MM.1S (cell line): ENCODE results near the gene PSMG2.

ENCODE experiments used
- DNase-seq: peaks from one replicate; pipeline ENCODE4 v3.0.0-alpha.2; 2015
- H2AFZ ChIP-seq: fragments of 300-600 bp; sonication (generic); 2 replicates; pipeline ENCODE4 v1.6.0; 2016; ENCODE audit warnings: antibody characterized with exemption, low read length
- H3F3A ChIP-seq: fragments of 300-600 bp; sonication (generic); 2 replicates; pipeline ENCODE4 v1.6.1; 2016; ENCODE audit warnings: mild to moderate bottlenecking, antibody characterized with exemption, low read length, moderate library complexity, mixed read lengths; ENCODE audit not compliant: insufficient read depth
- H3K27ac ChIP-seq: fragments of 300-600 bp; sonication (generic); 2 replicates; pipeline ENCODE4 v1.5.1; 2016; ENCODE audit warnings: mild to moderate bottlenecking, low read length
- H3K27me3 ChIP-seq: fragments of 300-600 bp; sonication (generic); replicated peaks from 2 replicates; pipeline ENCODE4 v1.6.0; 2016; ENCODE audit warnings: low read length; ENCODE audit not compliant: insufficient read depth
- H3K36me3 ChIP-seq: fragments of 300-600 bp; sonication (generic); replicated peaks from 2 replicates; pipeline ENCODE4 v1.6.1; 2016; ENCODE audit warnings: mild to moderate bottlenecking, low read length, mixed read lengths; ENCODE audit not compliant: insufficient read depth
- H3K4me1 ChIP-seq: fragments of 300-600 bp; sonication (generic); 2 replicates; pipeline ENCODE4 v1.6.1; 2016; ENCODE audit warnings: low read length, mixed read lengths
- H3K4me2 ChIP-seq: fragments of 300-600 bp; sonication (generic); 2 replicates; pipeline ENCODE4 v1.6.0; 2016; ENCODE audit warnings: low read depth, low read length
- H3K4me3 ChIP-seq: fragments of 300-600 bp; sonication (generic); 2 replicates; pipeline ENCODE4 v1.5.1; 2016; ENCODE audit warnings: low read length, mixed read lengths
- H3K79me2 ChIP-seq: fragments of 300-600 bp; sonication (generic); 2 replicates; pipeline ENCODE4 v1.6.1; 2016; ENCODE audit warnings: mixed run types, low read length, mixed read lengths
- H3K9ac ChIP-seq: fragments of 300-600 bp; sonication (generic); 2 replicates; pipeline ENCODE4 v1.6.1; 2016; ENCODE audit warnings: low read length, mixed read lengths
- H3K9me2 ChIP-seq: fragments of 300-600 bp; sonication (generic); replicated peaks from 2 replicates; pipeline ENCODE4 v1.6.1; 2016; ENCODE audit warnings: mild to moderate bottlenecking, low read length, mixed read lengths; ENCODE audit not compliant: insufficient read depth
- H3K9me3 ChIP-seq: fragments of 300-600 bp; sonication (generic); replicated peaks from 2 replicates; pipeline ENCODE4 v1.6.1; 2016; ENCODE audit warnings: mild to moderate bottlenecking, low read length, mixed read lengths; ENCODE audit not compliant: insufficient read depth
- H4K20me1 ChIP-seq: fragments of 300-600 bp; sonication (generic); 2 replicates; pipeline ENCODE4 v1.6.1; 2016; ENCODE audit warnings: mild to moderate bottlenecking, low read length, moderate library complexity, mixed read lengths; ENCODE audit not compliant: insufficient read depth
- CTCF ChIP-seq: fragments of 300-600 bp; sonication (generic); IDR thresholded peaks from 2 replicates; pipeline ENCODE4 v1.5.1; 2016; ENCODE audit warnings: antibody characterized with exemption, low read length, mixed read lengths
- EZH2 ChIP-seq: fragments of 300-600 bp; sonication (generic); optimal IDR thresholded peaks from 2 replicates; pipeline ENCODE3; 2017; ENCODE audit warnings: low read depth, mild to moderate bottlenecking, antibody characterized with exemption, low read length, mixed read lengths
- EZH2phosphoT487 ChIP-seq: fragments of 300-600 bp; sonication (generic); IDR thresholded peaks from 2 replicates; pipeline ENCODE4 v1.6.1; 2018; ENCODE audit warnings: antibody characterized with exemption, low read length

PSMG2 gene

GRCh38 chr18:12656938-12657683, 45.7 kb upstream of the PSMG2 start:
- Histone ChIP-seq H3K27me3 (peaks cover 11% of the 10 kb centered on the region; the same call in 1 of the 2 replicates), H3K9ac (no peak overlapping the region), H3K4me3 (peak overlapping the region; percentile 53), H3K4me2 (peak overlapping the region; percentile 80), H2AFZ (peak overlapping the region; percentile 63), H4K20me1 (no peaks in the 10 kb centered on the region), H3K79me2 (no peaks in the 10 kb centered on the region), H3K36me3 (no peaks in the 10 kb centered on the region), H3K9me2 (no peaks in the 10 kb centered on the region), H3K4me1 (peaks cover 5% of the 10 kb centered on the region; the same call in 1 of the 2 replicates), H3K9me3 (no peaks in the 10 kb centered on the region), H3K27ac (no peak overlapping the region), H3F3A (peaks cover 8% of the 10 kb centered on the region; the same call in 1 of the 2 replicates)
- no peak for TF ChIP-seq EZH2phosphoT487
- no peak for TF ChIP-seq EZH2
- no peak for TF ChIP-seq CTCF
- DNase-seq: peak; percentile 19

GRCh38 chr18:12657684-12658425, 45.0 kb upstream of the PSMG2 start, which contains the start of gene SPIRE1:
SPIRE1 (minus strand) TSS chr18:12658107; CDS start chr18:12657866, 241 bp downstream.
- H3K27ac ChIP-seq: no peak within 1 kb of the TSS
- no peaks in the 10 kb centered on the region for H3K9me3 ChIP-seq
- TF ChIP-seq EZH2phosphoT487 (no peak), CTCF (no peak), EZH2 (no peak)
- peak within 1 kb of the TSS; percentile 63 for H2AFZ ChIP-seq
- no peaks in the 10 kb centered on the region for H3K36me3 ChIP-seq
- peak within 1 kb of the TSS; percentile 69 for H3K4me3 ChIP-seq
- H3K9ac ChIP-seq: no peak within 1 kb of the TSS
- H3K27me3 ChIP-seq: peaks cover 11% of the 10 kb centered on the region; the same call in 1 of the 2 replicates
- H4K20me1 ChIP-seq: no peaks in the 10 kb centered on the region
- peak within 1 kb of the TSS; percentile 84 for H3K4me2 ChIP-seq
- peaks cover 5% of the 10 kb centered on the region; the same call in 1 of the 2 replicates for H3K4me1 ChIP-seq
- peaks cover 8% of the 10 kb centered on the region; the same call in 1 of the 2 replicates for H3F3A ChIP-seq
- no peaks in the 10 kb centered on the region for H3K9me2 ChIP-seq
- H3K79me2 ChIP-seq: no peaks in the 10 kb centered on the region
- DNase-seq: peak; percentile 38

GRCh38 chr18:12658426-12659138, 44.3 kb upstream of the PSMG2 start:
- H3K9ac ChIP-seq: no peak overlapping the region
- peaks cover 11% of the 10 kb centered on the region; the same call in 1 of the 2 replicates for H3K27me3 ChIP-seq
- H4K20me1 ChIP-seq: no peaks in the 10 kb centered on the region
- H3K9me2 ChIP-seq: no peaks in the 10 kb centered on the region
- no peak overlapping the region for H3K27ac ChIP-seq
- H3K4me1 ChIP-seq: peaks cover 5% of the 10 kb centered on the region; the same call in 1 of the 2 replicates
- no peaks in the 10 kb centered on the region for H3K36me3 ChIP-seq
- H3F3A ChIP-seq: peaks cover 8% of the 10 kb centered on the region; the same call in 1 of the 2 replicates
- peak overlapping the region; percentile 84; the same call in 1 of the 2 replicates for H3K4me2 ChIP-seq
- TF ChIP-seq EZH2: no peak
- no peak for TF ChIP-seq EZH2phosphoT487
- TF ChIP-seq CTCF: no peak
- H3K9me3 ChIP-seq: no peaks in the 10 kb centered on the region
- no peaks in the 10 kb centered on the region for H3K79me2 ChIP-seq
- peak overlapping the region; percentile 38 for H2AFZ ChIP-seq
- DNase-seq: peak; percentile 20
- peak overlapping the region; percentile 69 for H3K4me3 ChIP-seq
